ENCODE data around the gene DIP2C. TPM values are rescaled to one million over a fixed set of nuclear protein-coding genes. Genes with fewer than 3 reads are reported as not detected.

Gene DIP2C
- total and polyA plus RNA-seq, 2 donors (not counting 1 experiment from before 2014, with no cell fraction given): 1.3 to 1.9 TPM

- WGBS (ENCODE audit: insufficient coverage): 77% methylated on average over 12 of the region's 17 CpGs
Observed at GRCh38 chr10:548238-548901, 141.1 kb downstream of the DIP2C start.

More at GRCh38 chr10:548238-548901, 141.1 kb downstream of the DIP2C start:
- CTCF ChIA-PET: no interaction called here
- H3K9me3 ChIP-seq (ENCODE audit: control extremely low read depth in 1 of 3, control insufficient read depth in 2 of 3, insufficient read depth in 1 of 3, low read length in 2 of 3): no peaks in the 10 kb centered on the region
- no peak overlapping the region for H3K27ac ChIP-seq (ENCODE audit: low read length in 2 of 2)
- no peak for ATAC-seq (ENCODE audit: low read depth)
- no peaks in the 10 kb centered on the region for H3K9me3 Mint-ChIP-seq (ENCODE audit: insufficient read depth)
- DNase-seq: no peak
- intact Hi-C loops (cut with micrococcal nuclease): no loop called here
- H3K4me3 Mint-ChIP-seq: no peak overlapping the region
- no peak overlapping the region for H3K27ac Mint-ChIP-seq
- H3K79me2 ChIP-seq (ENCODE audit: control insufficient read depth, insufficient read depth, low read length): no peaks in the 10 kb centered on the region
- TF ChIP-seq CTCF (IDR thresholded peaks at IDR 0.05) (no peak), EZH2 (IDR thresholded peaks at IDR 0.05; ENCODE audit: borderline replicate concordance, insufficient read depth, low read depth, low read length, poor library complexity, severe bottlenecking) (no peak)
- no peak overlapping the region for H3K4me2 ChIP-seq (replicated peaks; ENCODE audit: low read depth, low read length, poor library complexity, severe bottlenecking)
- no peaks in the 10 kb centered on the region for H3K4me1 ChIP-seq (ENCODE audit: control insufficient read depth in 2 of 2, insufficient read depth in 2 of 2, low read length in 2 of 2)
- no peaks in the 10 kb centered on the region for H3K4me1 Mint-ChIP-seq
- H2AFZ ChIP-seq (ENCODE audit: insufficient read depth, low read depth, low read length, poor library complexity, severe bottlenecking): no peak overlapping the region
- H3K27me3 ChIP-seq (replicated peaks in 1 of 4; ENCODE audit: control extremely low read depth in 1 of 4, control insufficient read depth in 3 of 4, insufficient read depth in 4 of 4, low read length in 3 of 4): peaks cover 0 to 7% (median 0%) of the 10 kb centered on the region in 4 experiments
- H3K27me3 Mint-ChIP-seq: peaks cover 36% of the 10 kb centered on the region
- no peaks in the 10 kb centered on the region for H3K36me3 ChIP-seq (replicated peaks in 1 of 2; ENCODE audit: control extremely low read depth in 1 of 2, control insufficient read depth in 1 of 2, extremely low read depth in 1 of 2, insufficient read depth in 2 of 2, low read length in 1 of 2)
- H4K20me1 ChIP-seq (ENCODE audit: control insufficient read depth, insufficient read depth, low read length, poor library complexity, severe bottlenecking): no peaks in the 10 kb centered on the region
- POLR2A ChIA-PET: no interaction called here
- H3K9ac ChIP-seq (ENCODE audit: low read length): no peak overlapping the region
- H3K4me3 ChIP-seq (ENCODE audit: control extremely low read depth in 1 of 5, extremely low read depth in 1 of 5, insufficient read depth in 1 of 5, low read depth in 2 of 5, low read length in 4 of 5): no peak overlapping the region
